Immature natural killer cell (primary cell): Measurements from ENCODE around the gene NCF1. TPM values are rescaled to one million over a fixed set of nuclear protein-coding genes. Genes with fewer than 3 reads are reported as not detected.
"Not testable (repeated sequence)": the region's sequence is repeated elsewhere in the genome, so short reads cannot be mapped to it uniquely, and the experiment has no call there.

Source experiments
- DNase-seq, 3 donors: peaks; one replicate each; pipeline ENCODE4 v3.0.0; 2022; ENCODE audit warnings: mixed read lengths in 1 of 3
- H3K27ac Mint-ChIP-seq, 6 donors: one replicate each; pipeline ENCODE4 v1.8.0; 2020; ENCODE audit warnings: mixed read lengths in 6 of 6, mild to moderate bottlenecking in 5 of 6, inconsistent platforms in 4 of 6, moderate library complexity in 3 of 6
- H3K27me3 Mint-ChIP-seq, 3 donors: one replicate each; pipeline ENCODE4 v1.8.0; 2020 to 2021; ENCODE audit warnings: low read depth in 3 of 3, mild to moderate bottlenecking in 3 of 3, mixed read lengths in 3 of 3, moderate library complexity in 3 of 3, inconsistent platforms in 1 of 3
- H3K36me3 Mint-ChIP-seq, 3 donors: one replicate each; pipeline ENCODE4 v1.8.0; 2020; ENCODE audit warnings: mixed read lengths in 3 of 3, inconsistent platforms in 2 of 3, mild to moderate bottlenecking in 2 of 3
- H3K4me1 Mint-ChIP-seq, 2 donors: one replicate each; pipeline ENCODE4 v1.8.0; 2020; ENCODE audit warnings: inconsistent platforms in 2 of 2, mild to moderate bottlenecking in 2 of 2, mixed read lengths in 2 of 2, moderate library complexity in 1 of 2
- H3K4me3 Mint-ChIP-seq, 5 donors: one replicate each; pipeline ENCODE4 v1.8.0; 2020; ENCODE audit warnings: mild to moderate bottlenecking in 5 of 5, mixed read lengths in 5 of 5, inconsistent platforms in 3 of 5, moderate library complexity in 3 of 5
- H3K9me3 Mint-ChIP-seq, 6 donors: one replicate each; pipeline ENCODE4 v1.8.0; 2020; ENCODE audit warnings: mild to moderate bottlenecking in 6 of 6, mixed read lengths in 6 of 6, inconsistent platforms in 4 of 6, moderate library complexity in 3 of 6
- polyA plus RNA-seq, 3 donors: library from polyadenylated mRNA; unstranded; fragments of 300-500 nt; fragmentation: Illumina TruSeq; gene quantifications; one replicate each; pipeline ENCODE4 v1.2.3, GENCODE V29; 2021

Gene NCF1
- polyA plus RNA-seq, 3 donors from 2014 or later, result 2.3 to 3.5 (median 2.8) TPM

- not testable (repeated sequence) for H3K27me3 Mint-ChIP-seq, H3K4me1 Mint-ChIP-seq, H3K36me3 Mint-ChIP-seq, H3K9me3 Mint-ChIP-seq, DNase-seq, H3K4me3 Mint-ChIP-seq, H3K27ac Mint-ChIP-seq
Observed at GRCh38 chr7:74766991-74767390, 6.8 kb upstream of the NCF1 start.

GRCh38 chr7:74770062-74770461 is 3.7 kb upstream of the NCF1 start:
- not testable (repeated sequence) for H3K36me3 Mint-ChIP-seq, H3K9me3 Mint-ChIP-seq, H3K4me1 Mint-ChIP-seq, DNase-seq, H3K27me3 Mint-ChIP-seq, H3K27ac Mint-ChIP-seq, H3K4me3 Mint-ChIP-seq

- H3K4me1 Mint-ChIP-seq, DNase-seq, H3K9me3 Mint-ChIP-seq, H3K36me3 Mint-ChIP-seq, H3K27me3 Mint-ChIP-seq, H3K4me3 Mint-ChIP-seq, H3K27ac Mint-ChIP-seq: not testable (repeated sequence)
Observed at GRCh38 chr7:74772093-74772492, 1.7 kb upstream of the NCF1 start.

GRCh38 chr7:74775111-74775510 is 1.3 kb downstream of the NCF1 start:
- H3K27ac Mint-ChIP-seq, DNase-seq, H3K27me3 Mint-ChIP-seq, H3K36me3 Mint-ChIP-seq, H3K4me1 Mint-ChIP-seq, H3K9me3 Mint-ChIP-seq, H3K4me3 Mint-ChIP-seq: not testable (repeated sequence)

- H3K9me3 Mint-ChIP-seq, H3K27ac Mint-ChIP-seq, H3K4me1 Mint-ChIP-seq, H3K36me3 Mint-ChIP-seq, DNase-seq, H3K27me3 Mint-ChIP-seq, H3K4me3 Mint-ChIP-seq: not testable (repeated sequence)
Observed at GRCh38 chr7:74779053-74779452, 5.2 kb downstream of the NCF1 start.

- H3K27me3 Mint-ChIP-seq, H3K36me3 Mint-ChIP-seq, H3K4me3 Mint-ChIP-seq, H3K4me1 Mint-ChIP-seq, H3K9me3 Mint-ChIP-seq, DNase-seq, H3K27ac Mint-ChIP-seq: not testable (repeated sequence)
Observed at GRCh38 chr7:74781746-74782145, 7.9 kb downstream of the NCF1 start.

GRCh38 chr7:74783595-74783994 is 9.8 kb downstream of the NCF1 start:
- not testable (repeated sequence) for H3K4me3 Mint-ChIP-seq, H3K27ac Mint-ChIP-seq, H3K9me3 Mint-ChIP-seq, H3K27me3 Mint-ChIP-seq, H3K4me1 Mint-ChIP-seq, DNase-seq, H3K36me3 Mint-ChIP-seq

- Mint-ChIP-seq H3K27ac (peak overlapping the region in 1 of 6 donors; percentile 71), H3K4me3 (peak overlapping the region; percentile 49 to 70 (median 64))
- not testable (repeated sequence) for H3K4me1 Mint-ChIP-seq, H3K27me3 Mint-ChIP-seq, H3K36me3 Mint-ChIP-seq, H3K9me3 Mint-ChIP-seq
- DNase-seq, result peak; percentile 97 to 98 (median 98)
Observed at GRCh38 chr7:74788369-74789150, 14.7 kb downstream of the NCF1 start.

- not testable (repeated sequence) for H3K4me1 Mint-ChIP-seq, H3K4me3 Mint-ChIP-seq, H3K27ac Mint-ChIP-seq, H3K9me3 Mint-ChIP-seq, DNase-seq, H3K36me3 Mint-ChIP-seq, H3K27me3 Mint-ChIP-seq
Observed at GRCh38 chr7:74789200-74789736, 15.5 kb downstream of the NCF1 start.

GRCh38 chr7:74797848-74798622 is 24.2 kb downstream of the NCF1 start:
- H3K9me3 Mint-ChIP-seq, H3K4me3 Mint-ChIP-seq, DNase-seq, H3K4me1 Mint-ChIP-seq, H3K27ac Mint-ChIP-seq, H3K27me3 Mint-ChIP-seq, H3K36me3 Mint-ChIP-seq: not testable (repeated sequence)

GRCh38 chr7:74798644-74799043 is 24.8 kb downstream of the NCF1 start:
- not testable (repeated sequence) for H3K27ac Mint-ChIP-seq

GRCh38 chr7:74815882-74816281 is 42.1 kb downstream of the NCF1 start:
- not testable (repeated sequence) for H3K27ac Mint-ChIP-seq, H3K4me3 Mint-ChIP-seq, H3K36me3 Mint-ChIP-seq, H3K4me1 Mint-ChIP-seq, DNase-seq, H3K27me3 Mint-ChIP-seq, H3K9me3 Mint-ChIP-seq

More at GRCh38 chr7:74798644-74799043, 24.8 kb downstream of the NCF1 start:
- not testable (repeated sequence) for H3K27me3 Mint-ChIP-seq, DNase-seq, H3K4me3 Mint-ChIP-seq, H3K4me1 Mint-ChIP-seq, H3K36me3 Mint-ChIP-seq, H3K9me3 Mint-ChIP-seq

GRCh38 chr7:74820146-74820805 is 46.5 kb downstream of the NCF1 start:
- not testable (repeated sequence) for H3K27ac Mint-ChIP-seq, DNase-seq, H3K9me3 Mint-ChIP-seq, H3K4me1 Mint-ChIP-seq, H3K27me3 Mint-ChIP-seq, H3K4me3 Mint-ChIP-seq, H3K36me3 Mint-ChIP-seq

GRCh38 chr7:74821259-74821658 is 47.4 kb downstream of the NCF1 start:
- H3K36me3 Mint-ChIP-seq, H3K9me3 Mint-ChIP-seq, H3K27me3 Mint-ChIP-seq, H3K4me3 Mint-ChIP-seq, H3K4me1 Mint-ChIP-seq, DNase-seq, H3K27ac Mint-ChIP-seq: not testable (repeated sequence)
